ENCODE data around the gene POU4F2. TPM values are rescaled to one million over a fixed set of nuclear protein-coding genes. Genes with fewer than 3 reads are reported as not detected.

POU4F2 gene, protein sequence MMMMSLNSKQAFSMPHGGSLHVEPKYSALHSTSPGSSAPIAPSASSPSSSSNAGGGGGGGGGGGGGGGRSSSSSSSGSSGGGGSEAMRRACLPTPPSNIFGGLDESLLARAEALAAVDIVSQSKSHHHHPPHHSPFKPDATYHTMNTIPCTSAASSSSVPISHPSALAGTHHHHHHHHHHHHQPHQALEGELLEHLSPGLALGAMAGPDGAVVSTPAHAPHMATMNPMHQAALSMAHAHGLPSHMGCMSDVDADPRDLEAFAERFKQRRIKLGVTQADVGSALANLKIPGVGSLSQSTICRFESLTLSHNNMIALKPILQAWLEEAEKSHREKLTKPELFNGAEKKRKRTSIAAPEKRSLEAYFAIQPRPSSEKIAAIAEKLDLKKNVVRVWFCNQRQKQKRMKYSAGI
- not detected in 2 replicates for total RNA-seq

DNA sequence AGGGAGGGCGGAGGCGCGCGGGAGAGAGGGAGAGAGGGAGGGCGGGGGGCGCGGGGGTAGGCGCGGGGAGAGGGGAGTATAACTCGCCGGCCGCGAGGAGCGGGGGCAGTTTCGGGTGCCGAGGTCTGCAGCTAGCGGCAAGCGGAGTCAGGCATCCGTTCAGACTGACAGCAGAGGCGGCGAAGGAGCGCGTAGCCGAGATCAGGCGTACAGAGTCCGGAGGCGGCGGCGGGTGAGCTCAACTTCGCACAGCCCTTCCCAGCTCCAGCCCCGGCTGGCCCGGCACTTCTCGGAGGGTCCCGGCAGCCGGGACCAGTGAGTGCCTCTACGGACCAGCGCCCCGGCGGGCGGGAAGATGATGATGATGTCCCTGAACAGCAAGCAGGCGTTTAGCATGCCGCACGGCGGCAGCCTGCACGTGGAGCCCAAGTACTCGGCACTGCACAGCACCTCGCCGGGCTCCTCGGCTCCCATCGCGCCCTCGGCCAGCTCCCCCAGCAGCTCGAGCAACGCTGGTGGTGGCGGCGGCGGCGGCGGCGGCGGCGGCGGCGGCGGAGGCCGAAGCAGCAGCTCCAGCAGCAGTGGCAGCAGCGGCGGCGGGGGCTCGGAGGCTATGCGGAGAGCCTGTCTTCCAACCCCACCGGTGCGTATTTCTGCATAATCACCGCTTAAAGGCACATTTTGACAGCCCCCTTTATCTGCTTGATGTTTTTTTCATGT, at the start of gene POU4F2:
Gene POU4F2, plus strand, starts transcription at position 108 of the 720 bp plus-strand sequence. Its CDS starts 248 bp downstream, at position 356.
- no peaks in the 10 kb centered on the region for H3K4me1 Mint-ChIP-seq (ENCODE audit: low read depth)
- DNase-seq (ENCODE audit: low spot score), result no peak
- no peaks in the 10 kb centered on the region for H3K9me3 Mint-ChIP-seq
- H3K27me3 Mint-ChIP-seq (ENCODE audit: insufficient read depth), result peaks cover 69% of the 10 kb centered on the region
- no peak within 1 kb of the TSS for H3K4me3 Mint-ChIP-seq
- peak within 1 kb of the TSS; percentile 81 for H3K27ac Mint-ChIP-seq
- intact Hi-C loops (cut with micrococcal nuclease), result loop anchor here (2.0 to 5.0 kb wide), 2 partner anchors 16 to 117 kb away; partner anchors contain the start of gene SLC10A7
- H3K36me3 Mint-ChIP-seq (ENCODE audit: low read depth), result peaks cover 2% of the 10 kb centered on the region

DNA sequence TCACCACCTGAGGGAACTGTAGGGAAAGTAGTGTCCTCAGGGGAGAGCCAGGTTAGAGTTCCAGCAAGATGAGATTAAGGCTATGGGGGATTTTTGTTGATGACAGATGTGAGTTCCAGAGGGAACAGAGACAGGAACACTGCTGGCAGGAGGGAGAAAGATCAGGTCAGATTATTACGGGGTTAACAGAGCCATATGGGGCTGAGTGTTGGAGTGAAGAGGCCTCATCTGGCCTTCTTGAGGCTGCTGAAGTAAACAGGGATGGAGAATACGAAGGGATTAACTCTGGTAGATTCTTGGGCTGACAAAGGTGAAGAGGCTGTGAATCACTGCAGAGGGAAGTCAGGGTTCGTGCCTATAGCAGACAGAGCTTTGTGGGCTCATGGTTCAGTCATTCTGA, 47.9 kb upstream of the POU4F2 start:
- H3K27me3 Mint-ChIP-seq (ENCODE audit: insufficient read depth), result no peaks in the 10 kb centered on the region
- DNase-seq (ENCODE audit: low spot score), result no peak
- no peak overlapping the region for H3K4me3 Mint-ChIP-seq
- intact Hi-C loops (cut with micrococcal nuclease), result no loop called here
- no peaks in the 10 kb centered on the region for H3K4me1 Mint-ChIP-seq (ENCODE audit: low read depth)
- no peak overlapping the region for H3K27ac Mint-ChIP-seq
- H3K9me3 Mint-ChIP-seq, result peaks cover 7% of the 10 kb centered on the region
- no peaks in the 10 kb centered on the region for H3K36me3 Mint-ChIP-seq (ENCODE audit: low read depth)

DNA sequence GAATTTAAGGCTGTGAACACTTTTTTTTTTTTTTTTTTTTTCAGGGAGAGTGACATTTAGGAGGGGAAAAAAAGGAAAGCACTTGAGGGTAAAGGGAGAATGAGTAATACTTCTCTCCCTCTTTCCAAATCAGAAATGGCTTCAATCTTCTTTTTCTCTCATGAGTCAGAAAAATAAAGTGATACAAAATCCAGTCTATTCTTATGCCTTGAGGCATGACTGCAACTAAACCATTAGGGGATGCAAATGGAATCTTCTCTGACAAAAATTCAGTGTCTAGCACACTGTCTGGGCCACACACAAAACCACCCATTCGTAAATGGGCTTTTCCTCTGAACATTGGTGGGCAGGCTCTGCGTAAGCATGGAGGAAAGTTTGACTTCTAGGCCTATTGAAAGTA, 46.7 kb upstream of the POU4F2 start:
- Mint-ChIP-seq H3K4me3 (no peak overlapping the region), H3K36me3 (ENCODE audit: low read depth) (no peaks in the 10 kb centered on the region), H3K27ac (no peak overlapping the region), H3K4me1 (ENCODE audit: low read depth) (no peaks in the 10 kb centered on the region), H3K9me3 (peaks cover 7% of the 10 kb centered on the region), H3K27me3 (ENCODE audit: insufficient read depth) (no peaks in the 10 kb centered on the region)
- DNase-seq (ENCODE audit: low spot score), result no peak
- intact Hi-C loops (cut with micrococcal nuclease), result no loop called here

DNA sequence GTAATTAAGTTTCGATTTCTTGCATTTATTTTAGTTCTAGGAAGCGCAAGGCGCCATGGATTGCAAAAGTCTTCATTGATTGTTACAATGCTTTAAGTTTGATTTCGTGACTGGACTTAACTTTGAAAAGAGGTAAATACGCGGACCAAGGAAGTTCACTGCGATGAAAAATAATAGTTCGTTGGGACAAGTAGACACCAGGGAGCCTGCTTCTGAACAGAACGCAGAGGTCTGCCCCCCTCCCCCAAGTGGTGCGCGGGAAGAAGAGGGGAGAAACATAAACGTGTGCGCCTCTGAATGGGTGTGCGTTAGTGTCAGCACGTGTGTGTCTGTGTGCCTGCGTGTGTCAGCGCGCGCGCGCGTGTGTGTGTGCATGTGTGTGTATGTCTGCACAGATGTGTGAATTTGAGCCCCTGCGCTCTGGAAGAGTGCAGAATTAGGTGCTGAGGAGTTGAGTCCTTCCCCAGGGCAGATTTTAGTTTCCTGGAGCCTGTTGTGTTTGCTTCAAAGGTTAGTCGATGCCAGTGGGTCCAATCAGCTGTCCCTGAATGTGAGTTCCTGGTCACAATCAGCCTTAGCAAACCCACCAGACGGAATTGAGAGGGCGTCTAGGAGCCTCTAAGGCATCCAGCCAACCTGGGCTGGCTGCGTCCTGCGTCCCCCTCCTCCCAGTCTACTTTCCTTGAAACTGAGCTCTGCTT, 5.8 kb upstream of the POU4F2 start:
- no peaks in the 10 kb centered on the region for H3K4me1 Mint-ChIP-seq (ENCODE audit: low read depth)
- no peaks in the 10 kb centered on the region for H3K9me3 Mint-ChIP-seq
- no peak overlapping the region for H3K4me3 Mint-ChIP-seq
- H3K27me3 Mint-ChIP-seq (ENCODE audit: insufficient read depth), result peaks cover 62% of the 10 kb centered on the region
- intact Hi-C loops (cut with micrococcal nuclease), result no loop called here
- DNase-seq (ENCODE audit: low spot score), result no peak
- peaks cover 2% of the 10 kb centered on the region for H3K36me3 Mint-ChIP-seq (ENCODE audit: low read depth)
- no peak overlapping the region for H3K27ac Mint-ChIP-seq

DNA sequence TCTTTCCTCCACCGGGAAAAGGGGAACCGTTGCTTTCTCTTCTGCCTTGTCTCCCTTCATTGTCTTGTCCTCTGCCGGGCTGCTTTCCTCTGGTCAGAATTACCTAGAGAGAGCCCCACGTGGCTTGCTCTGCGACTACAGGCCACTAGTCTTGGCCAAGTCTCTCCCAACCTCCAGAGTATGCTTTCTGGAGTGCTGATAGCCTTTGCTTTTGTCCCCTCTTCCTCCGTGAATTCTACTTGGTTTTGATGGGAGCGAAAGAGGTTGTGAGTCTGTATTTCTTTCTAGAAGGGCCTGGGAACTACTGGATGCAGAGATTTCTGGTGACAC, 5.3 kb upstream of the POU4F2 start:
- H3K4me3 Mint-ChIP-seq, result no peak overlapping the region
- H3K27me3 Mint-ChIP-seq (ENCODE audit: insufficient read depth), result peaks cover 66% of the 10 kb centered on the region
- no peaks in the 10 kb centered on the region for H3K4me1 Mint-ChIP-seq (ENCODE audit: low read depth)
- no peak for DNase-seq (ENCODE audit: low spot score)
- H3K36me3 Mint-ChIP-seq (ENCODE audit: low read depth), result peaks cover 2% of the 10 kb centered on the region
- intact Hi-C loops (cut with micrococcal nuclease), result no loop called here
- no peaks in the 10 kb centered on the region for H3K9me3 Mint-ChIP-seq
- no peak overlapping the region for H3K27ac Mint-ChIP-seq

DNA sequence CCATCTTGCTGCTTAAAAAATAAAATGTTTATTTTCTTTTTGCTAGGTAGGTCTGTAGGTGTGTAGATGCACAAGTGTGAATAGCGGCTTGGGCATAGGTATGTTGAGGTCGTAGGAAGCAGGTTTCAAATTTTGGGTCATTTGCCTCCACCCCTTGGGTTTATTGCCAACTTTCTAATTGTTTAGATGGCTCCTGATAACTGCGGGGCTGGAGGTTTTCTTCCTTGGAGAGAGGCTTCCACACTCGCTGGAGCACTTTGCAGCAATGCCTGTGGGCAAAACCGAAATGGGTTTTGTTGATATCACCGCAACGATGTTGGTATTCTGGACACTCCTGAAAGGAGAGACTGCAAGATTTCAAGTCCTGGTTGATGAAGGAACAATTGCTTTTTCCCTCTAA, 3.9 kb upstream of the POU4F2 start:
- Mint-ChIP-seq H3K9me3 (no peaks in the 10 kb centered on the region), H3K4me3 (no peak overlapping the region), H3K27me3 (ENCODE audit: insufficient read depth) (peaks cover 73% of the 10 kb centered on the region), H3K36me3 (ENCODE audit: low read depth) (peaks cover 2% of the 10 kb centered on the region), H3K27ac (no peak overlapping the region), H3K4me1 (ENCODE audit: low read depth) (no peaks in the 10 kb centered on the region)
- no peak for DNase-seq (ENCODE audit: low spot score)
- intact Hi-C loops (cut with micrococcal nuclease), result loop anchor here (2.0 to 5.0 kb wide), 2 partner anchors 113 to 292 kb away; partner anchors contain the start of gene SLC10A7

DNA sequence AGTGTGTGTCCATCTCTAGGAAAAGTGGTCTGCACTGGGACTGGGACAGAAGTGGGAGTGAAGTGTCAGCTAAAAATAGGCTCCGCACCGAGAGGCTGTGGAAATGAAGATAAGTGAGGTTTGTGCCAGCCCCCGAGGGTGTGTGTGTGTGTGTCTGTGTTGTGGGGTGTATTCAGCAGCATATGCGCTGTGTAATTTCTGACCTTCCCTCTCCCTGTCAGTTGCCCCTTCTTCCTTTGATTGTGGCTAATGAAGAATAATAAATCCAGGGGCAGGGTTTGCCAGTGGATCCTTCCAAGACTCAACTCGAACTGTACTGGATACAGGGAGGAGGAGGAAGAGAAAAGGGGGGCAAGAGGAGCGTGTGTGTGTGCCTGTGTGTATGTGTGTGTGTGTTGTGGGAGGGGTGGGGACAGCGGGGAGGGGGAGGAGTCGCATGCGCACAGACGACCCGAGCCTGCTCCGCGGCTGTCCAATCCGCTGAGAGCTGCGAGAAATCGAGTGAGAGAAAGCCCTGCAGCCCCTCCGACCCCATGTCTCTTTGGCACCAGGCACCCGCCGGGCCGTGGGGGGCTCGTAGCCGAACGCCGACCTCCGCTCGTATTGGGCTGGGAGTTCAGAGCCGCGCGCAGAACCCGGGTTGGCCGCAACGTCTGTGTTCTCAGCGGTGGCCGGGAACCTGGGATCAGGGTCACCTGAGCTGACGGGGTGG, 916 bp upstream of the POU4F2 start:
- Mint-ChIP-seq H3K27ac (peak overlapping the region; percentile 81), H3K4me3 (no peak overlapping the region)
- intact Hi-C loops (cut with micrococcal nuclease), result loop anchor here (2.0 to 5.0 kb wide), 2 partner anchors 17 to 115 kb away; partner anchors contain the start of gene SLC10A7

DNA sequence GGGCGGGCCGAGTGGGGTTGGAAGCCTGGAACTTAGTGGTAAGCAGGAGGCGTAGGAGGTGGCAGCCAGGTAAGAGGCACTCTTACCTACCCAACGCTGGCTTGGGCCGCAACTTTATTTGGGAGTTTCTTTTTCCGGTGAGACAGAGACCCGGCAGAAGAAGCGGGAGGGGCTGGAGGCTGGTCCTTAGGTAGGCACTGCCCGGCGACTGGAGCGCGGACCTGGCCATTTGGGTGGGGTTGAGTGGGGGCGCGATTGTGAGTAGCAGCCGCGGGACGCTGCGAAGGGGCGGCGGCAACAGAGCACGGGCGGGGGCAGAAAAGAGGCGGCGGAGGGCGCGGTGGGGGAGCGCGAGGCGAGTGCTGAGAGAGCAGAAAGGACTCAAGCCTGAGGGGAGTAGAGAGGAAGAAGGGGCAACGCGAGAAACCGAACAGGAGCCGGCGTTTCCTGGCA, 334 bp upstream of the POU4F2 start:
- no peaks in the 10 kb centered on the region for H3K4me1 Mint-ChIP-seq (ENCODE audit: low read depth)
- H3K4me3 Mint-ChIP-seq, result no peak overlapping the region
- intact Hi-C loops (cut with micrococcal nuclease), result loop anchor here (2.0 to 5.0 kb wide), 2 partner anchors 16 to 116 kb away; partner anchors contain the start of gene SLC10A7
- peaks cover 2% of the 10 kb centered on the region for H3K36me3 Mint-ChIP-seq (ENCODE audit: low read depth)
- no peaks in the 10 kb centered on the region for H3K9me3 Mint-ChIP-seq
- peaks cover 73% of the 10 kb centered on the region for H3K27me3 Mint-ChIP-seq (ENCODE audit: insufficient read depth)
- peak overlapping the region; percentile 12 for H3K27ac Mint-ChIP-seq
- DNase-seq (ENCODE audit: low spot score), result no peak

More for the DNA sequence above, 916 bp upstream of the POU4F2 start:
- Mint-ChIP-seq H3K27me3 (ENCODE audit: insufficient read depth) (peaks cover 74% of the 10 kb centered on the region), H3K4me1 (ENCODE audit: low read depth) (no peaks in the 10 kb centered on the region), H3K36me3 (ENCODE audit: low read depth) (peaks cover 2% of the 10 kb centered on the region), H3K9me3 (no peaks in the 10 kb centered on the region)
- DNase-seq (ENCODE audit: low spot score), result no peak

DNA sequence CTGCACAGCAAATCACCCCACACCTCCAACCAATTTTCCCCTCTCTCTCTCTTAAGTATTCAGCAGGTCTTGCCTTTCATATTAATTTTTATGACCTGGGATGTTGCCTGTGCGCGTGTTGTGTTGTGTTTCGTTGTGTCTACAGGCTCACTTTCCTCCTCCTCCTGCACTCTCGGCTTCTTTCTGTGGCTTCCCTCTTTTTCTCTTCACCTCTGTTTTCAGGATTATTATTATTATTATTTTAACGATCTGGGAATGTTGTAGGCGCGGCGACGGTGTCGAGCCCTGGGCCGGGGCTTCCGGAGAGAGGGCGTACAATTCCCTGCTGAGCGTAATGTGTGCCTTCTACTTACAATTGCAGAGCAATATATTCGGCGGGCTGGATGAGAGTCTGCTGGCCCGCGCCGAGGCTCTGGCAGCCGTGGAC, 826 bp downstream of the POU4F2 start:
- Mint-ChIP-seq H3K4me1 (ENCODE audit: low read depth) (no peaks in the 10 kb centered on the region), H3K27me3 (ENCODE audit: insufficient read depth) (peaks cover 66% of the 10 kb centered on the region), H3K4me3 (no peak overlapping the region), H3K36me3 (ENCODE audit: low read depth) (peaks cover 2% of the 10 kb centered on the region), H3K9me3 (no peaks in the 10 kb centered on the region), H3K27ac (peak overlapping the region; percentile 69)
- no peak for DNase-seq (ENCODE audit: low spot score)
- intact Hi-C loops (cut with micrococcal nuclease), result loop anchor here (2.0 to 5.0 kb wide), 2 partner anchors 15 to 117 kb away; partner anchors contain the start of gene SLC10A7

DNA sequence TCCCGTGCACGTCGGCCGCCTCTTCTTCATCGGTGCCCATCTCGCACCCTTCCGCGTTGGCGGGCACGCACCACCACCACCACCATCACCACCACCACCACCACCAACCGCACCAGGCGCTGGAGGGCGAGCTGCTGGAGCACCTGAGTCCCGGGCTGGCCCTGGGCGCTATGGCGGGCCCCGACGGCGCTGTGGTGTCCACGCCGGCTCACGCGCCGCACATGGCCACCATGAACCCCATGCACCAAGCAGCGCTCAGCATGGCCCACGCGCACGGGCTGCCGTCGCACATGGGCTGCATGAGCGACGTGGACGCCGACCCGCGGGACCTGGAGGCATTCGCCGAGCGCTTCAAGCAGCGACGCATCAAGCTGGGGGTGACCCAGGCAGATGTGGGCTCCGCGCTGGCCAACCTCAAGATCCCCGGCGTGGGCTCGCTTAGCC, 1.4 kb downstream of the POU4F2 start:
- Mint-ChIP-seq H3K9me3 (no peaks in the 10 kb centered on the region), H3K4me1 (ENCODE audit: low read depth) (no peaks in the 10 kb centered on the region), H3K4me3 (no peak overlapping the region), H3K27ac (peak overlapping the region; percentile 69), H3K36me3 (ENCODE audit: low read depth) (peaks cover 2% of the 10 kb centered on the region), H3K27me3 (ENCODE audit: insufficient read depth) (peaks cover 65% of the 10 kb centered on the region)
- no peak for DNase-seq (ENCODE audit: low spot score)
- intact Hi-C loops (cut with micrococcal nuclease), result no loop called here

DNA sequence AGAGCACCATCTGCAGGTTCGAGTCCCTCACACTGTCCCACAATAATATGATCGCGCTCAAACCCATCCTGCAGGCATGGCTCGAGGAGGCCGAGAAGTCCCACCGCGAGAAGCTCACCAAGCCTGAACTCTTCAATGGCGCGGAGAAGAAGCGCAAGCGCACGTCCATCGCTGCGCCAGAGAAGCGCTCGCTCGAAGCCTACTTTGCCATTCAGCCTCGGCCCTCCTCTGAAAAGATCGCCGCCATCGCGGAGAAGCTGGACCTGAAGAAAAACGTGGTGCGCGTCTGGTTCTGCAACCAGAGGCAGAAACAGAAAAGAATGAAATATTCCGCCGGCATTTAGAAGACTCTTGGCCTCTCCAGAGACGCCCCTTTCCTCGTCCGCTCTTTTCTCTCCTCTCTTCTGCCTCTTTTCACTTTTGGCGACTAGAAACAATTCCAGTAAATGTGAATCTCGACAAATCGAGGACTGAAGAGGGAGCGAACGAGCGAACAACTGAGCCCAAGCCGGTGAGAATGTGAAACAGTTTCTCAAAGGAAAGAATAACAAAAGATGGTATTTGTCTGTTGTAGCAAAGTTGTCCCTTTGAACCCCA, 1.9 kb downstream of the POU4F2 start:
- Mint-ChIP-seq H3K4me1 (ENCODE audit: low read depth) (no peaks in the 10 kb centered on the region), H3K27ac (peak overlapping the region; percentile 3), H3K36me3 (ENCODE audit: low read depth) (peaks cover 2% of the 10 kb centered on the region), H3K9me3 (no peaks in the 10 kb centered on the region), H3K4me3 (no peak overlapping the region), H3K27me3 (ENCODE audit: insufficient read depth) (peaks cover 64% of the 10 kb centered on the region)
- DNase-seq (ENCODE audit: low spot score), result no peak
- intact Hi-C loops (cut with micrococcal nuclease), result no loop called here

DNA sequence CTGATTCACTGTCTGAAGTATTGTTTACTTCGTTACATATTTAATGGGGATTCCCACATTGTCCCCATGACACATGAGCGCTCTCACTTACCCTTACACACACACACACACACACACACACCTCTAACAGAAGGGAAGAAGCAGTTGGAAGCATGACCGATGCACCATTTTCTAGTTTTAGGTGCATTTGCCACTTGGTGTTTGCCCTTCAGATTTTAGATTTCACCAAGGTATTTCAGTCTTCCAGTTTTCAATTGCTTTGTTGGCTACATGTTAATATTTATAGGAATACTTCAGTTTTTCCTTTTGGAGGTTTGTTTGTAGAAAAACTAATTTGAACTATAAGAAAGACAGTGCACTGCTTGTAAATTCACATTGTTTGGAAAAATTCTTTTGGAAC, 3.1 kb downstream of the POU4F2 start:
- Mint-ChIP-seq H3K27ac (no peak overlapping the region), H3K4me3 (no peak overlapping the region), H3K9me3 (no peaks in the 10 kb centered on the region), H3K4me1 (ENCODE audit: low read depth) (no peaks in the 10 kb centered on the region), H3K36me3 (ENCODE audit: low read depth) (peaks cover 1% of the 10 kb centered on the region), H3K27me3 (ENCODE audit: insufficient read depth) (peaks cover 63% of the 10 kb centered on the region)
- DNase-seq (ENCODE audit: low spot score), result no peak
- intact Hi-C loops (cut with micrococcal nuclease), result no loop called here

All from activated T-helper 1 cell treated with anti-CD3 and anti-CD28 coated beads, Interleukin-12 subunit alpha, Interleukin-12 subunit beta, Interleukin-2, Interleukin-4 antibody, amounts not matched to agents 30 ng/mL and 10 ng/mL and 1 ng/mL, durations not matched to agents 14 hours and 24 hours and 36 hours (primary cell).